ENCODE data around the gene DGCR2.

GRCh38 chr22:19045094-19045493 is 77.1 kb downstream of the DGCR2 start:
- TF ChIP-seq CTCF (IDR thresholded peaks at IDR 0.05): no peak
- no peak for TF ChIP-seq POLR2A (IDR thresholded peaks at IDR 0.05)

All from heart left ventricle (tissue), 13 donors.